Endothelial cell of umbilical vein (primary cell): ENCODE data around the gene ARHGAP28. TPM values are rescaled to one million over a fixed set of nuclear protein-coding genes. Genes with fewer than 3 reads are reported as not detected.

Source experiments
- BruUV-seq: library from RNA; stranded (reverse); fragments of 400-500 nt; replicated peaks from 2 replicates; lab custom pipeline; 2021; lab: Mats Ljungman, UMichigan
- CTCF ChIA-PET: fragments of 300-600, 350-600 bp; sonication (Branson Sonifier 250); formaldehyde crosslinking; loops from one replicate; lab custom pipeline; 2021; ENCODE audit warnings: antibody characterized with exemption, inconsistent platforms; lab: Charles Lee
- POLR2A ChIA-PET: fragments of 300-600, 350-600 bp; sonication (Branson Sonifier 250); formaldehyde crosslinking; loops from one replicate; lab custom pipeline; 2021; ENCODE audit warnings: antibody characterized with exemption, inconsistent platforms; lab: Charles Lee
- DNase-seq: peaks from one replicate; pipeline ENCODE4 v3.0.0-alpha.2; 2011; ENCODE audit warnings: low read depth, low spot score
- FAIRE-seq: peaks from 2 replicates; lab custom pipeline; 2011; peaks lifted over from hg19 to GRCh38; lab: Jason Lieb, UNC
- H2AFZ ChIP-seq: 2 replicates; pipeline ENCODE4 v1.6.0; 2012; ENCODE audit warnings: low read depth, low read length, control low read depth, inconsistent platforms
- H3K27ac ChIP-seq: 2 replicates; pipeline ENCODE4 v1.5.1; 2011; ENCODE audit warnings: low read depth, mild to moderate bottlenecking, control low read depth, low read length, moderate library complexity; ENCODE audit not compliant: insufficient read depth
- H3K27me3 ChIP-seq, 2 experiments: 2 replicates each; pipeline versions ENCODE4 v1.6.0 to v1.6.1; 2011; ENCODE audit warnings: low read length in 2 of 2, mixed read lengths in 1 of 2; ENCODE audit not compliant: control insufficient read depth in 2 of 2, insufficient read depth in 2 of 2
- H3K36me3 ChIP-seq, 2 experiments: 2 replicates in 1 of 2; 3 replicates in 1 of 2; pipeline ENCODE4 v1.5.1; 2011; ENCODE audit warnings: low read length in 2 of 2, mild to moderate bottlenecking in 1 of 2, moderate library complexity in 1 of 2; ENCODE audit not compliant: control insufficient read depth in 2 of 2, insufficient read depth in 2 of 2; ENCODE audit errors: extremely low read depth in 1 of 2
- H3K4me1 ChIP-seq: 3 replicates; pipeline ENCODE4 v1.5.1; 2011; ENCODE audit warnings: mild to moderate bottlenecking, low read length; ENCODE audit not compliant: control insufficient read depth, insufficient read depth; ENCODE audit errors: extremely low read depth
- H3K4me2 ChIP-seq: 2 replicates; pipeline ENCODE4 v1.6.1; 2011; ENCODE audit warnings: low read length, control low read depth, mixed read lengths; ENCODE audit not compliant: insufficient read depth
- H3K4me3 ChIP-seq, 3 experiments: fragments of 200-600 bp in 1 of 3; sonication (generic), shearing (Covaris generic) in 1 of 3; replicated peaks in 1 of 3; 2 replicates each; pipeline ENCODE4 v1.5.1; 2011 to 2016; ENCODE audit warnings: control low read depth in 3 of 3, low read length in 3 of 3, mild to moderate bottlenecking in 2 of 3, inconsistent platforms in 1 of 3, low read depth in 1 of 3, moderate library complexity in 1 of 3; ENCODE audit not compliant: insufficient read depth in 1 of 3
- H3K79me2 ChIP-seq: 2 replicates; pipeline ENCODE4 v1.6.0; 2012; ENCODE audit warnings: low read length, inconsistent platforms; ENCODE audit not compliant: control insufficient read depth, insufficient read depth
- H3K9ac ChIP-seq: replicated peaks from 2 replicates; pipeline ENCODE3; 2011; ENCODE audit warnings: low read length, control low read depth; ENCODE audit not compliant: insufficient read depth; ENCODE audit errors: extremely low read depth
- H3K9me1 ChIP-seq: replicated peaks from 3 replicates; pipeline ENCODE4 v1.6.0; 2011; ENCODE audit warnings: mild to moderate bottlenecking, low read length; ENCODE audit not compliant: control insufficient read depth, insufficient read depth; ENCODE audit errors: extremely low read depth
- H3K9me3 ChIP-seq: replicated peaks from 2 replicates; pipeline ENCODE4 v1.5.1; 2012; ENCODE audit warnings: low read length, inconsistent platforms; ENCODE audit not compliant: control insufficient read depth, insufficient read depth
- H4K20me1 ChIP-seq: replicated peaks from 2 replicates; pipeline ENCODE3; 2011; ENCODE audit warnings: mild to moderate bottlenecking, low read length; ENCODE audit not compliant: control insufficient read depth, insufficient read depth; ENCODE audit errors: extremely low read depth
- EZH2 ChIP-seq: IDR thresholded peaks from 2 replicates; pipeline ENCODE4 v1.6.1; 2012; ENCODE audit warnings: borderline replicate concordance, low read depth, mild to moderate bottlenecking, moderate library complexity, low read length, inconsistent platforms; ENCODE audit not compliant: severe bottlenecking
- GATA2 ChIP-seq: IDR thresholded peaks from 2 replicates; pipeline ENCODE4 v1.7.0; 2011; ENCODE audit warnings: low read depth, mild to moderate bottlenecking, moderate library complexity, mixed read lengths, low read length; ENCODE audit not compliant: insufficient read length, insufficient read depth
- MYC ChIP-seq: IDR thresholded peaks from one replicate; pipeline ENCODE4 v1.6.1; 2011; ENCODE audit warnings: mild to moderate bottlenecking, low read depth, low read length
- dilution Hi-C: fragments of 300-500 bp; cut with MboI; formaldehyde crosslinking; loops from one replicate; pipeline ENCODE4 v1.15.0; 2019; ENCODE audit warnings: low sequenced_read_pairs; ENCODE audit not compliant: extremely low pct_ligation_motif_present
- intact Hi-C: fragments of 100-400 bp; cut with micrococcal nuclease; formaldehyde crosslinking; loops from one replicate; pipeline ENCODE4 v1.10.0; 2022
- polyA plus RNA-seq, 4 experiments: library from polyadenylated mRNA; depleted of rRNA in 3 of 4; stranded (reverse) in 3 of 4; unstranded in 1 of 4; fragments of >200 nt; gene quantifications; 2 replicates each; pipeline versions ENCODE4 v1.2.1 to v1.2.3, GENCODE V29; 2011 to 2012; ENCODE audit warnings: missing spikeins in 1 of 4
- total RNA-seq: library from RNA; stranded (reverse); gene quantifications from 2 replicates; pipeline ENCODE4 v1.2.3, GENCODE V29; 2021
- TF ChIP-seq, protein P1 (sequence below): IDR thresholded peaks from 2 replicates; pipeline ENCODE4 v1.6.1; 2011; ENCODE audit not compliant: insufficient read depth, insufficient read length
- TF ChIP-seq, protein P2 (sequence below), 2 donors: IDR thresholded peaks; 1 replicate in 1 of 2; 2 replicates in 1 of 2; pipeline ENCODE4 v1.5.1; 2011; ENCODE audit warnings: low read length in 2 of 2, mild to moderate bottlenecking in 2 of 2, moderate library complexity in 2 of 2, control low read depth in 1 of 2, inconsistent platforms in 1 of 2, low read depth in 1 of 2; ENCODE audit not compliant: insufficient read depth in 1 of 2; ENCODE audit errors: extremely low read depth in 1 of 2

ARHGAP28 gene
- total and polyA plus RNA-seq, 2 donors (not counting 3 experiments of a cell fraction or from before 2014, with no cell fraction given), result 3.8 to 23.4 TPM

DNA sequence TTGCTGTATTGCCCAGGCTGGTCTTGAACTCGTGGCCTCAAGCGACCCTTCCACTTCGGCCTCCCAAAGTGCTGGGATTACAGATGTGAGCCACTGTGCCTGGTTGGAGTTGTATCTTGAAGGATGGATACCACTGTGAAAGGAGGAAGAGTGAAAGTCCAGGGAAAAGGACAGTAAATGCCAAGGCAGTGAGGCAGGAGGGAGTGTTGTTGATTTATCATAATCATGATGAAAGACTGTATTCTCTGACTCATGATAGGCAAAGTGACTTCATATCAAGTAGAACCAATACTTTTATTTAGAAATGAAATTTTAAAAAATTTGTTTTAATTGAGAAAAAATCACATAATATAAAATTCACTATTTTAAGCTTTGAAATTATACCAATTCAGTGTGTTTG is 162.3 kb downstream of the ARHGAP28 start:
- dilution Hi-C loops (loop anchor here (25.0 kb wide), 1 partner anchor 354 kb away; no protein-coding TSS in a partner anchor), intact Hi-C loops (no loop called here)
- H3K36me3 ChIP-seq, result peaks cover 0 to 5% of the 10 kb centered on the region in 2 experiments
- no TSS peak for BruUV-seq
- H3K9me1 ChIP-seq, result no peaks in the 10 kb centered on the region
- FAIRE-seq (no peak), DNase-seq (no peak)
- no peak overlapping the region for H3K27ac ChIP-seq
- H3K27me3 ChIP-seq, result no peaks in the 10 kb centered on the region
- ChIA-PET CTCF (interaction anchor here (1.1 to 1.8 kb wide), 2 partner anchors 28 to 339 kb away, joined by 3 to 4 read pairs; no protein-coding TSS in a partner anchor), POLR2A (no interaction called here)
- TF ChIP-seq, protein P1, sequence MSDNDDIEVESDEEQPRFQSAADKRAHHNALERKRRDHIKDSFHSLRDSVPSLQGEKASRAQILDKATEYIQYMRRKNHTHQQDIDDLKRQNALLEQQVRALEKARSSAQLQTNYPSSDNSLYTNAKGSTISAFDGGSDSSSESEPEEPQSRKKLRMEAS, result no peak
- TF ChIP-seq MYC (no peak), GATA2 (no peak), EZH2 (no peak)
- TF ChIP-seq, protein P2, sequence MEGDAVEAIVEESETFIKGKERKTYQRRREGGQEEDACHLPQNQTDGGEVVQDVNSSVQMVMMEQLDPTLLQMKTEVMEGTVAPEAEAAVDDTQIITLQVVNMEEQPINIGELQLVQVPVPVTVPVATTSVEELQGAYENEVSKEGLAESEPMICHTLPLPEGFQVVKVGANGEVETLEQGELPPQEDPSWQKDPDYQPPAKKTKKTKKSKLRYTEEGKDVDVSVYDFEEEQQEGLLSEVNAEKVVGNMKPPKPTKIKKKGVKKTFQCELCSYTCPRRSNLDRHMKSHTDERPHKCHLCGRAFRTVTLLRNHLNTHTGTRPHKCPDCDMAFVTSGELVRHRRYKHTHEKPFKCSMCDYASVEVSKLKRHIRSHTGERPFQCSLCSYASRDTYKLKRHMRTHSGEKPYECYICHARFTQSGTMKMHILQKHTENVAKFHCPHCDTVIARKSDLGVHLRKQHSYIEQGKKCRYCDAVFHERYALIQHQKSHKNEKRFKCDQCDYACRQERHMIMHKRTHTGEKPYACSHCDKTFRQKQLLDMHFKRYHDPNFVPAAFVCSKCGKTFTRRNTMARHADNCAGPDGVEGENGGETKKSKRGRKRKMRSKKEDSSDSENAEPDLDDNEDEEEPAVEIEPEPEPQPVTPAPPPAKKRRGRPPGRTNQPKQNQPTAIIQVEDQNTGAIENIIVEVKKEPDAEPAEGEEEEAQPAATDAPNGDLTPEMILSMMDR (IDR thresholded peaks at IDR 0.05; ENCODE audit: extremely low read depth in 1 of 2, insufficient read depth in 1 of 2, low read depth in 1 of 2, low read length in 2 of 2), result no peak
- no peaks in the 10 kb centered on the region for H3K9me3 ChIP-seq
- H3K4me2 ChIP-seq, result no peak overlapping the region
- H3K79me2 ChIP-seq, result no peaks in the 10 kb centered on the region
- H2AFZ ChIP-seq, result no peak overlapping the region
- H3K4me1 ChIP-seq, result no peaks in the 10 kb centered on the region
- no peak overlapping the region for H3K9ac ChIP-seq
- no peak overlapping the region for H3K4me3 ChIP-seq
- H4K20me1 ChIP-seq, result no peaks in the 10 kb centered on the region
